Measurements from ENCODE around the gene DOC2A.
"Not testable (repeated sequence)": the region's sequence is repeated elsewhere in the genome, so short reads cannot be mapped to it uniquely, and the experiment has no call there.

Gene DOC2A

DNA sequence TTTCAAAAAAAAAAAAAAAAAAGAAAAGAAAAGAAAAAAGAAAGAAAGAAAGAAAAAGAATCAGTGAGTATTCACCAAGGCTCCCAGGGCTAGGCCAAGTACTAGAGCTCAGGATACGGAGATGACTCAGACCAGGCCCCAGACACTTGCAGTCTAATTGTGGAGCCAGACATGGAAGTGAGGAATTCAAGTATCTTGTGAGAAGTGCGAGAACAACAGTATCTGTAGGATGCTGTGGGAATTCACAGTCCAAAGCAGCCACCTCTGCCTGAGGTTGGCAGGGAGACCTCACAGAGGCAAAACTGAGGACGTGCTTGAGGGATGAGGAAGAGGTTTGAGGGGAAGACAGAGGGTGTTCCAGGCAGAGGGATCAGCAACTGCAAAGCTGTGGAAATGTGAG lies 40.7 kb upstream of the DOC2A start:
- TF ChIP-seq, protein P1, sequence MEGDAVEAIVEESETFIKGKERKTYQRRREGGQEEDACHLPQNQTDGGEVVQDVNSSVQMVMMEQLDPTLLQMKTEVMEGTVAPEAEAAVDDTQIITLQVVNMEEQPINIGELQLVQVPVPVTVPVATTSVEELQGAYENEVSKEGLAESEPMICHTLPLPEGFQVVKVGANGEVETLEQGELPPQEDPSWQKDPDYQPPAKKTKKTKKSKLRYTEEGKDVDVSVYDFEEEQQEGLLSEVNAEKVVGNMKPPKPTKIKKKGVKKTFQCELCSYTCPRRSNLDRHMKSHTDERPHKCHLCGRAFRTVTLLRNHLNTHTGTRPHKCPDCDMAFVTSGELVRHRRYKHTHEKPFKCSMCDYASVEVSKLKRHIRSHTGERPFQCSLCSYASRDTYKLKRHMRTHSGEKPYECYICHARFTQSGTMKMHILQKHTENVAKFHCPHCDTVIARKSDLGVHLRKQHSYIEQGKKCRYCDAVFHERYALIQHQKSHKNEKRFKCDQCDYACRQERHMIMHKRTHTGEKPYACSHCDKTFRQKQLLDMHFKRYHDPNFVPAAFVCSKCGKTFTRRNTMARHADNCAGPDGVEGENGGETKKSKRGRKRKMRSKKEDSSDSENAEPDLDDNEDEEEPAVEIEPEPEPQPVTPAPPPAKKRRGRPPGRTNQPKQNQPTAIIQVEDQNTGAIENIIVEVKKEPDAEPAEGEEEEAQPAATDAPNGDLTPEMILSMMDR (IDR thresholded peaks at IDR 0.05; ENCODE audit: insufficient read depth, low read depth, low read length, missing control alignments), result no peak
- H3K4me3 ChIP-seq (ENCODE audit: low read depth, low read length), result no peak overlapping the region
- no peak for DNase-seq (ENCODE audit: low read depth)

DNA sequence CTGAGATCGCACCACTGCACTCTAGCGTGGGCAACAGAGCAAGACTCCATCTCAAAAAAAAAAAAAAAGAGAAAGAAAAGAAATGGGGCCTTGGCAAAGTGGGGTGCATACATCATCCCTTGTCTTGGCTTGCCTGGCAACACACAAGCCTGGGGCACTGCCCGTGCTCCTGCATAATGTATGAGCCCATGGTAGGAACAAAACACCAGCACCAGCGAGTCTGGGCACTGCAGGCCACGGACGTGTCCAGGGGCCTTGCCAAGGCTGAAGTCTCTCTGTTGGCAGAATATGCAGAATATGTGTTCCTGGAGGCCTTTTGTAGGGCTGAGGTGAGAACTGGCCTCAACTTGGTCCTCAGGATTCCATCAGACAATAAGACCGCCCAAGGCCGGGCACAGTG lies 39.0 kb upstream of the DOC2A start:
- TF ChIP-seq, protein P1 (IDR thresholded peaks at IDR 0.05; ENCODE audit: insufficient read depth, low read depth, low read length, missing control alignments), result no peak
- H3K4me3 ChIP-seq (ENCODE audit: low read depth, low read length), result no peak overlapping the region
- no peak for DNase-seq (ENCODE audit: low read depth)

DNA sequence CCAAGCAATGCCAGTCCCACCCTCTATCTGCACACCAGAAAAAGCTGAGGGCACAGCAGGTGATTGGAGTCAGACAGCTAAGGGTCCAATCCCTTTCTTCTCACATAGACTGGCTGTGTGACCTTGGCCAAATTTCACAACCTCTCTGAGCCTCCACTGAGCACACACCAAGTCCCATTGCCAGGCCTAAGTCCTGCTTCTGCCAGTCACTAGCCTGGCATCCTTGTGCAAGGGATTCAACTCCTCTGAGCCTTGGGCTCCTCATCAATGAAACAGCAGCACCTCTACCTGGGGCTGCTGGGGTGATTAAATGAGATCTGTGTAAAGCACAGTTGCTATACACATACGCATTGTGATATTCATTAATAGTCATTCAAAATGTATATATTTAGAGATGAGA lies 35.8 kb upstream of the DOC2A start:
- TF ChIP-seq, protein P1 (IDR thresholded peaks at IDR 0.05; ENCODE audit: insufficient read depth, low read depth, low read length, missing control alignments), result no peak
- no peak overlapping the region for H3K4me3 ChIP-seq (ENCODE audit: low read depth, low read length)
- DNase-seq (ENCODE audit: low read depth), result no peak

DNA sequence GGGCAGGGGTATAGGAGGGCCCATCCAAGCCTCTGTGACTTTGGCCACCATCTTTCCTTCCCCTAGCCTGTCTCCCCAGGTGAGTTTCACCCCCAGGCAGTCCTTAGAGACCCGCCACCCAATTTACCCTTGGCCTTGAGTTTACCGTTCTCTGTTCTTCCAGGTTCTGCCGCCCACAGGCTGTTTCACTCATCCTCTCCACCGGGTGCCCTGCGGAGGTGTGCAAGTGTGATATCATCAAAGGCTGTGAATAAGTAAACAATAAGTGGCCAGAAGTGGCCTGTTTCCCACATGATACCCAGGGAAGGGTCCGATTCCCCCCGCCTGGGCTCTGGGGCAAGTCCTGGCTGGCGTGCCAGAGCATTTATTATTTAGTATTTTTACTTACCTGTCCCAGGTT lies 35.4 kb upstream of the DOC2A start:
- TF ChIP-seq, protein P1 (IDR thresholded peaks at IDR 0.05; ENCODE audit: insufficient read depth, low read depth, low read length, missing control alignments), result no peak
- no peak for DNase-seq (ENCODE audit: low read depth)
- H3K4me3 ChIP-seq (ENCODE audit: low read depth, low read length), result no peak overlapping the region

DNA sequence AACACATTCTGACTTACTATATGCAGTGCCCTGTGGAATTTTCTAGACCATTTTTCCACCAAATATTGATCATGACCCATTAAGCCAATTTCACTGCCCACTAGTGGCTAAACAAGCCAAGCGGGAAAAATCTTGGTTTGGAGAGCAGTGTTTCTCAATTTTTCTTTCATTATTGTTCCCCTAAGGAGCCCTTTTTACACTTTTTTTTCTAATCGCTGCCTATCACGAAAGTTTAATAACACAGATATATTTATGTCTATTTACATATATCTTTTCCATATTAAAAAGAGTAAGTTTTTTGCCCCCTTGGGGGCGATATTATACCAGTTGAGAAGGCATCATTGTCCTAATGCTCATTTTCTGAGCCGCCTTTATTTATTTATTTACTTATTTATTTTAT lies 31.0 kb upstream of the DOC2A start:
- H3K4me3 ChIP-seq (ENCODE audit: low read depth, low read length), result no peak overlapping the region
- DNase-seq (ENCODE audit: low read depth), result no peak
- TF ChIP-seq, protein P1 (IDR thresholded peaks at IDR 0.05; ENCODE audit: insufficient read depth, low read depth, low read length, missing control alignments), result no peak

DNA sequence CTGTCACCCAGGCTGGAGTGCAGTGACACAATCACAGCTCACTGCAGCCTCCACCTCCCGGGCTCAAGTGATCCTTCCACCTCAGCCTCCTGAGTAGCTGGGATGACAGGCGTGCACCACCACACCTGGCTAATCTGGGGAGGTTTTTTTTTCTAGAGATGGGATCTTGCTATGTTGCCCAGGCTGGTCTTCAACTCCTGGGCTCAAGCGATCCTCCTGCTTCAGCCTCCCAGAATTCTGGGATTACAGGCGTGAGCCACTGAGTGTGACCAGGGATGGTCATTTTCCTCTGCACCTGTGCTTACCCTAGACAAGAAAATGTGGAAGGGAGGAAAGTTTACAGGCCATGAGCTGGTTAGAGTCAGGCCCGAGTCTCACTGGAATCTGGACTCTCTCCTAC lies 29.9 kb upstream of the DOC2A start:
- H3K4me3 ChIP-seq (ENCODE audit: low read depth, low read length); DNase-seq (ENCODE audit: low read depth): not testable (repeated sequence)

DNA sequence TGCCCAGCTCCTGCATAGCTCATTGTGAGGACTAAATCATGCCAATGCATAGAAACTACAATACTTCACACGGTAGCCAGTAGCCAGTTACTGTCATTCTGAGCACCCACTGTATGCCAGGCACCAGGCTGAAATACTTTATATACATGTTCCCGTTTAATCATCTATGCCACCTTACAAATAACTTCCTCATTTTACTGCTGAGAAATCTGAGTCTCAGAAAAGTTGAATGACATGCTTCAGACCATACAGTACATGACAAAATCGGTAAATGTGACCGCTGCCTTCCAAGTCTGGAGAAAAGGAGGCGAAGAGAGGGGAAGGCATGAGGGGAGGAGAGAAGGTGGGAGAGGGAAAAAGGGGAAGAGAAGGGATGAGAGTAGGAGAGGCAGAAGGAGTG lies 29.4 kb upstream of the DOC2A start:
- no peak overlapping the region for H3K4me3 ChIP-seq (ENCODE audit: low read depth, low read length)
- TF ChIP-seq, protein P1 (IDR thresholded peaks at IDR 0.05; ENCODE audit: insufficient read depth, low read depth, low read length, missing control alignments), result no peak
- DNase-seq (ENCODE audit: low read depth), result no peak

DNA sequence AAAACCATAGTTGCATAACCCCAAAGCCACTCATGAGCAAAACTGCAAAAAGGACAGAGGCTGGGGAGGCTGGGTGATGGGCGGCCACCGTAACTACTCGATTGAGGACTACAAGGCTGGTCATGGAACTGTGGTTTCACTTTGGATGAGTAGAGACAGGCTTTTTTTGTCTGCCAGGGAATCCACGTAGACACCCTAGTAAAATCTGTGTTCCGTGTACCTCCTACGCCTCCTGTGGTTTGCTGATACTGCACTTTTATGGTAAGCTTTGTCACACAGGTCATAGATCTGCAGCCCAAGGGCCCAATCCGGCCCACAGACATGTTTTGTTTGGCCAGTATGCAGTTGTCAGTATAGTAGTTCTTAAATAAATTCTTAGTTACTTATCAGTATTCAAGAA lies 22.4 kb upstream of the DOC2A start:
- DNase-seq (ENCODE audit: low read depth), result peak; percentile 35
- no peak overlapping the region for H3K4me3 ChIP-seq (ENCODE audit: low read depth, low read length)
- TF ChIP-seq, protein P1 (IDR thresholded peaks at IDR 0.05; ENCODE audit: insufficient read depth, low read depth, low read length, missing control alignments), result no peak
